Astrocyte of the cerebellum (primary cell): ENCODE results near the gene GCSAM.
"Not testable (repeated sequence)": the region's sequence is repeated elsewhere in the genome, so short reads cannot be mapped to it uniquely, and the experiment has no call there.

ENCODE experiments used
- DNase-seq: peaks from one replicate; pipeline ENCODE4 v3.0.0-alpha.2; 2011; ENCODE audit warnings: low read depth
- H3K4me3 ChIP-seq: 2 replicates; pipeline ENCODE4 v1.5.1; 2011; ENCODE audit warnings: mild to moderate bottlenecking, low read depth, low read length, moderate library complexity
- in situ Hi-C: cut with HindIII; loops from 2 replicates; pipeline ENCODE4 v1.10.0; 2017; ENCODE audit warnings: low sequenced_read_pairs
- TF ChIP-seq, protein P1 (sequence below): IDR thresholded peaks from 2 replicates; pipeline ENCODE4 v1.5.1; 2012; ENCODE audit warnings: low read length, low read depth, moderate library complexity, mild to moderate bottlenecking; ENCODE audit errors: missing control alignments

GCSAM gene

DNA sequence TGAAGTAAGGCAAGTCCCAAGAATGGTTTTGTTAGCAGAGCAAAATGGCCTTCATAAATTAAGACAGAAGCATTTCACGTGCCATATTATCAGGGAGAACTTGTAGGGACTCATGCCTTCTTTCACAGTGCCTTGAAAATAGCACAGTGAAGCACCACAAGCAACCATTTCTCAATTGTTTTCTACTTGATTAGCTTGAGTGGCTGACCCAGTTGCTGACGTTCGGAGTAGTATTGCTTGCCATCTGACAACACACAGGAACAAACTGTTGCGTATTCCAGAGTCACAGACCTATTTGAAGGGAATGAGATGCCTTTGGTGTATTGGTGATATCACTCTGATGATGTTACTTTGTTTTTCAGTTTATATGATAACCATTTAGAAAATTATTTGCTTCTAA, 49.8 kb downstream of the GCSAM start:
- no peak for DNase-seq
- TF ChIP-seq, protein P1, sequence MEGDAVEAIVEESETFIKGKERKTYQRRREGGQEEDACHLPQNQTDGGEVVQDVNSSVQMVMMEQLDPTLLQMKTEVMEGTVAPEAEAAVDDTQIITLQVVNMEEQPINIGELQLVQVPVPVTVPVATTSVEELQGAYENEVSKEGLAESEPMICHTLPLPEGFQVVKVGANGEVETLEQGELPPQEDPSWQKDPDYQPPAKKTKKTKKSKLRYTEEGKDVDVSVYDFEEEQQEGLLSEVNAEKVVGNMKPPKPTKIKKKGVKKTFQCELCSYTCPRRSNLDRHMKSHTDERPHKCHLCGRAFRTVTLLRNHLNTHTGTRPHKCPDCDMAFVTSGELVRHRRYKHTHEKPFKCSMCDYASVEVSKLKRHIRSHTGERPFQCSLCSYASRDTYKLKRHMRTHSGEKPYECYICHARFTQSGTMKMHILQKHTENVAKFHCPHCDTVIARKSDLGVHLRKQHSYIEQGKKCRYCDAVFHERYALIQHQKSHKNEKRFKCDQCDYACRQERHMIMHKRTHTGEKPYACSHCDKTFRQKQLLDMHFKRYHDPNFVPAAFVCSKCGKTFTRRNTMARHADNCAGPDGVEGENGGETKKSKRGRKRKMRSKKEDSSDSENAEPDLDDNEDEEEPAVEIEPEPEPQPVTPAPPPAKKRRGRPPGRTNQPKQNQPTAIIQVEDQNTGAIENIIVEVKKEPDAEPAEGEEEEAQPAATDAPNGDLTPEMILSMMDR, result no peak
- in situ Hi-C loops, result no loop called here
- no peak overlapping the region for H3K4me3 ChIP-seq

DNA sequence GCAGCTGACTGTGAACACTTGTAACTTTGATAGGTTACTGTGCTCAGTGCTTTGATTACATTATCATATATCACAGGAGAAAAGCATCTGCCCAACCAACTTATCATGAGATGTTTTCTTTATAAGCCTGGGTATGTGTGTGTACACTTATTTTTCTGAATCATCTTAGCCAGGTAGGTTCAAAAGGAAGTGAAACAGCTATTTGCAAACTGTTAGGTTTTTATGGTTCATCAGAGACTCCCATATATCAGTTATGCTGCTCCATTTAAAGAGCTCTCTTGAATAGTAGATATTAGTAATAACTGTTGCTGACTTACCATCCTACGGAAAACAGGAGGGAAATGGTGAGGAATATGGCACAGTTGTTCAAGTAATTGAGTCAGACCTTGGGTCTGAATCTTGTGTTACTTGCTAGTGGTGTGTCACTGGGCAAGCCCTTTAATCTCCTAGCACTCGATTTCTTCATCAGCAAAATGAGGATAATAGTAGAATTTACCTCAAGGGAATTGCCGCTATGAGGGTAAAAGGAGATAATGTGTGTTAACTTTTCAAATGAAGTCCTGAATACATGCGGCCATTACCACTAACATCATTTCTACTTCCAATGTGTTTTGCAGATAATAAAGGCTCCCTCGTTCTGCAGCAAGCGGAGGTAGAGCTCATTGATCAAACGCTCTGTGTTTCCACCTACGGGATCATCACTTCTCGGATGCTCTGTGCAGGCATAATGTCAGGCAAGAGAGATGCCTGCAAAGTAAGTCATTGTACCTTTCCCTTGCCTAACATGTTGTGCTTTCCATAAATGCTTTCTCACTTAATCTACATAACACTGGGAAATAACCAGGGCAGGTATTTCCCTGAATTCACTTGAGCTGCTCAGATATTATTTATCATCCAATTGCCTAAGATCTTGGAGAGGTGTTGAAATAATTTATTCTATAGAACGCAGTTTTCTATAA, 54.6 kb downstream of the GCSAM start:
- TF ChIP-seq, protein P1, result no peak
- H3K4me3 ChIP-seq, result no peak overlapping the region
- DNase-seq, result no peak
- in situ Hi-C loops, result no loop called here

DNA sequence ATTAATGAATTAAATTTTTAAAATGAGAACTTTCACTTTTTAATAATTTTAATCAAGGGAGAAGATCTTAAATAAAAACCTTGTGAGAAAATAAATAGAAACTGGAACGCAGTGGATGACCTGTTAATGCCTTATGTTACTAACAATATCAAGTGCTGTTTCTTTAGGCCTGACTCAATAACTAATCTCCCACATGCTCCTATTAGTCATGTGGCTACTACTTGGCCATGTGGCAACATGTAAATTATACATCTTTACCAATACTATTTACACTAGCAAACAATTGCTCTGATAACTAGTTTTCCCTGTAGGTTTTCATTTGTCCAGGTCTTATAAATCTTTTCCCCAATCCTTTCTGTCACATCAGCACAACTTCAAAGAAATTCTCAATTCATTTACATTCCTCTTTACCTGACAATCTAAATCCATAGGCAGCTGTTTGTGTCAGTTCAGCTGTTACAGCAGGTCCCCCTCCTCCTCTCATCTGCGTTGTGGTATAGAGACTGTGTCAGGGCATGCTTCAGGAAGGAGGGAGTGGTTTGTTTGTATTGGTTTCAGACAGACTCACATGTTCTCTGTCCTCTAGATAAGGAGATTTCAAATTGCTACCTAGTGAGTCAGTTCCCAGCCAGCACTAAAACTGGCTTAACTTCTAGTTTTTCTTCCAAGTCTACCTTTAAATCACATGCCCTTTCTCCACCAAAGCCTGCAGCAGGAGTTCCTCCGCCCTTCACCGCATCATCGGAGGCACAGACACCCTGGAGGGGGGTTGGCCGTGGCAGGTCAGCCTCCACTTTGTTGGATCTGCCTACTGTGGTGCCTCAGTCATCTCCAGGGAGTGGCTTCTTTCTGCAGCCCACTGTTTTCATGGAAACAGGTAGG, 58.2 kb downstream of the GCSAM start:
- H3K4me3 ChIP-seq, result no peak overlapping the region
- DNase-seq, result peak; percentile 78
- in situ Hi-C loops, result no loop called here
- TF ChIP-seq, protein P1, result no peak

DNA sequence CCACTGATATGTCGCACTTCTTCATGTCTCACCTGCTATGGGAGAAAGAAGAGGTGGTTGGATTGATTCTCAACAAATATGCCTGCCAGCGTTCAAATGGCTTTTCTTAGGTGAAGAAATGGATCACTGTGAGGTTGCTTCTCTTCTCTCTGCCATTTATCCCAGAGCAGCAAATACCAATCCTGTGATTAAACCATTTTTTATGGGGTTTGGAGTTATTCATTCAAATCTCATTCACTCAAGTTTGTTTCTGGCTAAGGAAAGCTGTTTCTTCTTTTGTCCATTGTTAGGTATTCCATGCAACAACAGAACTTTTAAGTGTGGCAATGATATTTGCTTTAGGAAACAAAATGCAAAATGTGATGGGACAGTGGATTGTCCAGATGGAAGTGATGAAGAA, 59.0 kb downstream of the GCSAM start:
- TF ChIP-seq, protein P1, result no peak
- H3K4me3 ChIP-seq, result no peak overlapping the region
- in situ Hi-C loops, result no loop called here
- DNase-seq, result no peak

DNA sequence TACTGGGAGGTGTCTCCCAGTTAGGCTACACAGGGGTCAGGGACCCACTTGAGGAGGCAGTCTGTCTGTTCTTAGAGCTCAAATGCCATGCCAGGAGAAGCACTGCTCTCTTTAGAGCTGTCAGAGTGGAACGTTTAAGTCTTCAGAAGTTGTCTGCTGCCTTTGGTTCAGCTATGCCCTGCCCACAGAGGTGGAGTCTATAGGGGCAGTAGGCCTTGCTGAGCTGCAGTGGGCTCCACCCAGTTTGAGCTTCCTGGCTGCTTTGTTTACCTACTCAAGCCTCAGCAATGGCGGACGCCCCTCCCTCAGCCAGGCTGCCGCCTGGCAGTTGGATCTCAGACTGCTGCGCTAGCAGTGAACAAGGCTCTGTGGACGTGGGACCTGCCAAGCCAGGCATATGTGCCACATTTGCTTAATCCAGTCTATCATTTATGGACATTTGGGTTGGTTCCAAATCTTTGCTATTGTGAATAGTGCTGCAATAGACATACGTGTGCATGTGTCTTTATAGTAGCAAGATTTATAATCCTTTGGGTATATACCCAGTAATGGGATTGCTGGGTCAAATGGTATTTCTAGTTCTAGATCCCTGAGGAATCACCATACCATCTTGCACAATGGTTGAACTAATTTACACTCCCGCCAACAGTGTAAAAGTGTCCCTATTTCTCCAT, 60.5 kb downstream of the GCSAM start:
- H3K4me3 ChIP-seq, in situ Hi-C loops, DNase-seq: not testable (repeated sequence)
